ELR (cell line): Measurements from ENCODE around the gene TSPAN1.
"Not testable (repeated sequence)": the region's sequence is repeated elsewhere in the genome, so short reads cannot be mapped to it uniquely, and the experiment has no call there.

Experiments
- DNase-seq: peaks from one replicate; pipeline ENCODE4 v3.0.0-alpha.2; 2015; ENCODE audit warnings: low read depth

The TSPAN1 gene

DNA sequence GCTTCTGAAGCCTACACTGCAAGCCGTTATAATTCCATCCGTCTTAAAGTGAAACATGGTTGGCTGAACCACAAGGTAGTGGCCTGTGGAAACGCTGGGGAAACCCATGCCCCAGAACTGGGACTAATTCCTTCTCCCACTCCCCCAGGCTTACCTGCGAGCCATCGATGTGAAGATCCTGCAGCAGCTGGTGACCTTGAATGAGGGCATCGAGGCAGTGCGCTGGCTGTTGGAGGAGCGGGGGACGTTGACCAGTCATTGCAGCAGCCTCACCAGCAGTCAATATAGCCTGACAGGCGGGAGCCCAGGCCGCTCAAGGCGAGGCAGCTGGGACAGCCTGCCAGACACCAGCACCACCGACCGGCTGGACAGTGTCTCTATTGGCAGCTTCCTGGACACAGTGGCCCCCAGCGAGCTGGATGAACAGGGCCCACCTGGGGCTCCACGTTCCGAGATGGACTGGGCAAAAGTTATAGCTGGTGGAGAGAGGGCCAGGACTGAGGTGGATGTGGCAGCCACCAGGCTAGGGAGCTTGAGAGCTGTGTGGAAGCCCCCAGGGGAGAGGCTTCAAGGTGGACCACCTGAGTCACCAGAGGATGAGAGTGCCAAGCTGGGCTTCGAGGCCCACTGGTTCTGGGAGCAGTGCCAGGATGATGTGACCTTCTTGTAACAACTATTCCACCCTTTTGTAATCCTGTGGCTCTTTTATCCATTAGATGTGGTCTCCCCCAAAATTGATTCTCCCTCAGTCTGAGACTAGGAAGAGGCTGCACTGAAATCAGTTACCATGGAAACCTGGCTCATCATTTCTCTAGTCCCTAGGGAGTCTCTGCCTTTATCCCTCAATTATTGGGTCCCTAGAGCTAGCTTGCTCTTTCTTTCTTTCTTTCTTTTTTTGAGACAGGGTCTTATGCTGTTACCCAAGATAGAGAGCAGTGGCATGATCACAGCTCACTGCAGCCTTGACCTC is 44.9 kb downstream of the TSPAN1 start:
- peak; percentile 26 for DNase-seq

DNA sequence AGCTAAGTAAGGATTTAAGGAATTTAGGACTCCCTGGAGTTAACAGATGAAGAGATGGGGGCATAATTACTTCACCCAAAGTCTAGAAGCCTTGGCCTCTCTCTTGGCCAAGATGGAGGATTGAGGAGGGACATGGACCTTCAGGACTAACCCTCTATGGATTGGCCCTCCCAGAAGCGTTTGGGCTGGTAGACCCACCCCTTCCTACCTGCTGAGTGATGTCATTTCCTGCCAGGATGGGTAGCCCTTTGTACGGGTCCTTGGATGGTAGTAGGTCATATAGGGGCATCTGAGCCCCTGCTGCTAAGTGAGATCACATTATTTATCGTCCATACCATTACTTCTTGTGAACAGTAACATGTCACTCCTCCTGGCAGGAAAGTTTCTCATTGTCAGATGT is 45.9 kb downstream of the TSPAN1 start:
- DNase-seq, result no peak

DNA sequence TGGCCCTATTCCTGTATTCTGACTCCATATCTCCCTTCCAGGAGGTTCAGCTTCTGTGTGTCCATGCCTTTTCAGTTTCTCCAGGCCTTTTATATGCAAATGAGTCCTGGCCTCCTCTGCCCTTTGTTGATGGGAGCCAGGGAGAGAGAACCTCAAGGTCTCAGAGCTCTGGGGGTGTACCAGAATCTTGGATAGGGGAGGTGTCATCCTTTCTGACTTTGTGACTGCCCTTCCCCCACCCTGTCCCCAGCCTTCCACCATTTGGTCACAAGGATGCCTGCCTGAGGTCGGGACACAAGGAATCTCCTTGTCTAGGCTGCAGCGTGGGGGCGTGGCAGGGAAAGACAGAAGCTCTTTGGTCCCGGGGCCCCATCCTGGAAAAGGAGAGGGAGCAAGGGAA is 46.9 kb downstream of the TSPAN1 start:
- DNase-seq, result no peak

DNA sequence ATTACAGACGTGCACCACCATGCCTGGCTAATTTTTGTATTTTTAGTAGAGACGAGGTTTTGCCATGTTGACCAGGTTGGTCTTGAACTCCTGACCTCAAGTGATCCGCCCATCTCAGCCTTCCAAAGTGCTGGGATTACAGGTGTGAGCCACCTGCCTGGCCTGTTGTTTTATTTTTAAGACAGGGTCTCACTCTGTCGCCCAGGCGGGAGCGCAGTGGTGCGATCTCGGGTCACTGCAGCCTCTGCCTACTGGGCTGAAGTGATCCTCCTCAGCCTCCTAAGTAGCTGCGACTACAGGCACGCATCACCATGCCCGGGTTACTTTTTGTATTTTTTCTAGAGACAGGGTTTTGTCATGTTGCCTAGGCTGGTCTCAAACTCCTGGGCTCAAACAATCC is 48.2 kb downstream of the TSPAN1 start:
- DNase-seq, result not testable (repeated sequence)

DNA sequence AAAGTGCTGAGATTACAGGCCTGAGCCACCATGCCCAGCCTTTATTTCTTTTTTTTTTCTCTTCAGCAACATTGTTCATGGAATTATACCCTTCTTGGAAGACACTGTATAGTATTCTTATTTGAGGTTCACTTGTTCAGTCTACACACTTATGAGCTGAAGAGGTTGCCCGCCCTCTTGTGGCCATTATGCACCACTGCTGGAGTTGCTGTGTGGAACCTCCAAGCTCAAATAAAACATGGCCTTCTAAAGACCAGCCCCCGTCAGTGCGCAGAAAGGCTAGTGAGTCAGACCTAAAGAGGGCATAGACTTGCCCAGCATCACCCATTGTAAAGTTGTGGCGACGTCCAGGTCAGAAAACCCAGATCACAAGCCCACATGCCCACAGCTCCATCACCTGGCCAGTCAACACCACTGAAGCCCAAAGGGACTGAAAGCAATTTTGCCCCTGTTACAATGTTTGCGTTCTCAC is 48.6 kb downstream of the TSPAN1 start:
- DNase-seq, result peak; percentile 92

DNA sequence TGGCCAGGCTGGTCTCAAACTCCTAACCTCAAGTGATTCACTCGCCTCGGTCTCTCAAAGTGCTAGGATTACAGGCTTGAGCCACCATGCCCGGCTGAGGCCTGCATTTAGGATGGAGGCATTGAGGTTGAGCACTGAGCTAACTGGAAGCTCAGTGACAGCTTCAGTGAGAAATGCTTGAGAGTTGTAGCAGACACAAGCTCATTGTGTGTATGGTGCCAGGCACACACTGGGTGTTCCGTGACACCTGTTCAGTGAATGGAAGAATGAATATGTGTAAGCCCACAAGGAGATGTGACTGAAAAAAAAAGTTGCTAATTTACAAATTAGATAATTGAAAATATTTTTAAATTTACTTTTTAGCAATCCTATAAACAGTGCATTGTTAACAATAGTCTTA is 50.1 kb downstream of the TSPAN1 start:
- no peak for DNase-seq

DNA sequence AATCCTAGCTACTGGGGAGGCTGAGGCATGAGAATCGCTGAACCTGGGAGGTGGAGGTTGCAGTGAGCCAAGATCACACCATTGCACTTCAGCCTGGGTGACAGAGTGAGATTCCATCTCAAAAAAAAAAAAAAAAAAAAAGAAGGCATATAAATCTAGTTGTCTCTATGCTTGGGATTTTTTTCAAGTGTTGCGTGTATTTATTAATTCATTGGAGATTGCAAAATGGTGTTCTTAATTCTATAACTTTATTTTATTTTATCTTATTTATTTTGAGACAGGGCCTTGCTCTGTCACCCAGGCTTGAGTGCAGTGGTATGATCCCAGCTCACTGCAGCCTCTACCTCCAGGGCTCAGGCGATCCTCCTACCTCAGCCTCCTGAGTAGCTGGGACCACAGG is 56.3 kb downstream of the TSPAN1 start:
- DNase-seq, result not testable (repeated sequence)
